Right lobe of liver (tissue), 4 donors: ENCODE measurements around the gene RAMAC.

Experiments
- CTCF ChIP-seq, 4 donors: fragments of 200-600 bp in 3 of 4; fragments of 450-650 bp in 1 of 4; IDR thresholded peaks; one replicate each; pipeline versions ENCODE4 v1.5.1 to v1.8.0; 2016 to 2022; ENCODE audit warnings: antibody characterized with exemption in 4 of 4, mild to moderate bottlenecking in 2 of 4
- POLR2A ChIP-seq: fragments of 450-650 bp; IDR thresholded peaks from one replicate; pipeline ENCODE4 v1.6.1; 2017; ENCODE audit warnings: antibody characterized with exemption, mild to moderate bottlenecking
- donor health status: DM: no; HTN: no; CAD: no.
- donor health status: DM: no; HTN: no; CAD: no.
- donor health status: DM: no; HTN: yes; CAD: no.

GRCh38 chr15:82970696-82971095, 15.3 kb upstream of the RAMAC start:
- TF ChIP-seq CTCF (IDR thresholded peaks at IDR 0.05): no peak
- TF ChIP-seq POLR2A: no peak
